GM18951 (cell line): ENCODE data around the gene EAF1.
"Not testable (repeated sequence)": the region's sequence is repeated elsewhere in the genome, so short reads cannot be mapped to it uniquely, and the experiment has no call there.

Experiments
- POLR2A ChIP-seq: IDR thresholded peaks from 4 replicates; pipeline ENCODE4 v1.6.1; 2011; ENCODE audit warnings: mild to moderate bottlenecking; ENCODE audit not compliant: insufficient read length, insufficient read depth; ENCODE audit errors: extremely low read depth
- in situ Hi-C: fragments of 300-500 bp; cut with MboI; formaldehyde crosslinking; loops from one replicate; pipeline ENCODE4 v1.12.0; 2022; ENCODE audit warnings: low sequenced_read_pairs, mixed read lengths, inconsistent platforms; ENCODE audit not compliant: unreplicated experiment

The EAF1 gene

DNA sequence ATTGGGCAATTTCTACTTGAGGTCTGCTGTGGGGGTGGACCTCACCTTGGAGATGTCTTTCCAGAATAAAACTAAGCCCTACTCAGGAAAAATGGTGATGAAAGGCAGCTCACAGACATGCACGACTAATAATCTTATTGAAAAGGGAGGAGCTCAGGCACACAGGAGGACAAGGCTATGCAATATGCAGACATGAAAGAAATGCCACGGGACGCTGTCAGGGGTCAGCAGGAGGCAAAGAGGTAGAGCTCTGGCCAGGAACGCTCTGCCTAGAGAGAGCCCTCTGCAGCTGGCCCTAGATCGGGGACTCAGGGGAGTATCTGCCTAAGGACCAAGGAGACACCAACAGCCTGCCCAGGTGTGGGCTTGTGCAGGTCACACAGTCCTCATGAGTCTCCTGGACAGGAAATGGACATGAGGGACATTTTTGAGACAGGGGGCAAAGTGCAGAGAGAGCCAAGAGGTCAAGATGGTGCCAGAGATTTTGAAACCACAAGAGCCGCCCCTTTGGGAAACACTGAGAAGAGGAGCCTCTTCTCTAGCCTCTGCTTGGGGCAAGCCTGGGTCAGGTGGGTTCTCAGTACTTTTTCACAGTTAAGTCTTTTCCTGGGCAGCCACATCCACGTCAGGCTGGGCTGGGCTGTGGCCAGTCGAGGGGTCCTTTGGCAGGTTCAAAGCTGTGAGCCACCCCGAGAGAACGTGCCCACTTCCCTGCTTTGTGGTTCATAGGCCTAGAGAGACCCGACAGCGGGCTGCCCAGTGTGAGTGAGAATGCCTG, 23.2 kb downstream of the EAF1 start:
- in situ Hi-C loops = no loop called here
- TF ChIP-seq POLR2A = no peak

GRCh38 chr3:15451216-15452113, 24.1 kb downstream of the EAF1 start:
- no peak for TF ChIP-seq POLR2A
- in situ Hi-C loops = no loop called here

- no peak for TF ChIP-seq POLR2A
- in situ Hi-C loops = no loop called here
Measured at GRCh38 chr3:15452156-15452555, 24.8 kb downstream of the EAF1 start.

GRCh38 chr3:15452961-15453360, 25.6 kb downstream of the EAF1 start:
- in situ Hi-C loops = no loop called here
- TF ChIP-seq POLR2A = no peak

GRCh38 chr3:15453501-15453900, 26.1 kb downstream of the EAF1 start:
- in situ Hi-C loops = no loop called here
- no peak for TF ChIP-seq POLR2A

- no peak for TF ChIP-seq POLR2A
Measured at GRCh38 chr3:15453991-15454625, 26.7 kb downstream of the EAF1 start.

GRCh38 chr3:15454965-15455364, 27.6 kb downstream of the EAF1 start:
- in situ Hi-C loops = no loop called here
- TF ChIP-seq POLR2A = no peak

More at GRCh38 chr3:15453991-15454625, 26.7 kb downstream of the EAF1 start:
- in situ Hi-C loops = no loop called here

DNA sequence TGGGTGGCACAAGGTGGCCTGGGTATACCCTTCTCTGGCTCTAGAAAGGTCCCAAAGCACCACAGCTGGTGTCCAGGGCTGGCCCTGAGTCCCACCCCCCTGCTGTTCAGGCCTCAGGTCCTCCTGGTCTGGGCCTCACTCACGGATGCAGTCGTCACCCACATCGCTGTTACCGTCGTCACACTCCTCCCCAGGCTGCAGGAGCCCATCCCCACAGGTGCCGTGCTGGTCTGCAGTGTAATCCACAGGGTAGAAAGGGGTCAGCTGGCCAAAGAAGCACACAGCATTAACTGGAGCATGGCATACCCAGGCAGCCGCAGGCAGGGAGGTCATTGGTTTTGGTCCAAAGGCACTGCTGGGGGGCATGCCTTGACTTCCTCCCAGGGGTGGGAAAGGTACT, 28.4 kb downstream of the EAF1 start:
- TF ChIP-seq POLR2A = no peak
- in situ Hi-C loops = no loop called here

DNA sequence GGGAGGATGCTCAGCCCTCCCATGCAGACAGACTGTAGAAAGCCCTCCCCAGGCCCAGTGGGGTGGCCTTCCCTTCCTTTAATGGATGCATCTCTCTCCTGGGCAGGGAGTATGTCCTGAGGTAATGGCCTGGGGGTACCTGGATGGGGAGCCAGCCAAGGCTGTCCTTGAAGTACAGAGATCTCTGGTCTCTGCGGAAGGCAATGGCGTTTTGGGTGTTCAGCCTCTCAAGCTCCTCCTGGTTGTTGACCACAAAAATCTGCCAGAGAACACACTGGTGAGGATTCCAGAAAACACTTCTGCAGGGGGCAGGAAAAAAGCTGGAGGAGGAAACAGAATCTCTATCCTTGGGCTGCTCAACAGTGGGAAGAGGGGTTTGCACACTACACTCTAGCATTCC, 28.9 kb downstream of the EAF1 start:
- in situ Hi-C loops = no loop called here
- no peak for TF ChIP-seq POLR2A

DNA sequence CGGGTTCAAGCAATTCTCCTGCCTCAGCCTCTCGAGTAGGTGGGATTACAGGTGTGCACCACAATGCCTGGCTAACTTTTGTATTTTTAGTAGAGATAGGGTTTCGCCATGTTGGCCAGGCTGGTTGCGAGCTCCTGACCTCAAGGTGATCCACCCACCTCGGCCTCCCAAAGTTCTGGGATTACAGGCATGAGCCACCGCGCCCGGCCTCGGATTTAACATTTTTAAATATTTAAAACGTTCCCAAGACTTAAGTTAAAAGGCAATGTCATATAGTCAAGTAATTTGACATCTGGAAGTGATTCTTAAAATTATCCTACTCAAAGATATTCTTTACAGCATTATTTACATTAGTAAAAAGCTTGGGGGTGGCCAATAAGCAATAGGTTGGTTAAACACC, 29.5 kb downstream of the EAF1 start:
- in situ Hi-C loops = not testable (repeated sequence)

GRCh38 chr3:15458212-15458780, 30.9 kb downstream of the EAF1 start:
- TF ChIP-seq POLR2A = no peak
- in situ Hi-C loops = no loop called here

DNA sequence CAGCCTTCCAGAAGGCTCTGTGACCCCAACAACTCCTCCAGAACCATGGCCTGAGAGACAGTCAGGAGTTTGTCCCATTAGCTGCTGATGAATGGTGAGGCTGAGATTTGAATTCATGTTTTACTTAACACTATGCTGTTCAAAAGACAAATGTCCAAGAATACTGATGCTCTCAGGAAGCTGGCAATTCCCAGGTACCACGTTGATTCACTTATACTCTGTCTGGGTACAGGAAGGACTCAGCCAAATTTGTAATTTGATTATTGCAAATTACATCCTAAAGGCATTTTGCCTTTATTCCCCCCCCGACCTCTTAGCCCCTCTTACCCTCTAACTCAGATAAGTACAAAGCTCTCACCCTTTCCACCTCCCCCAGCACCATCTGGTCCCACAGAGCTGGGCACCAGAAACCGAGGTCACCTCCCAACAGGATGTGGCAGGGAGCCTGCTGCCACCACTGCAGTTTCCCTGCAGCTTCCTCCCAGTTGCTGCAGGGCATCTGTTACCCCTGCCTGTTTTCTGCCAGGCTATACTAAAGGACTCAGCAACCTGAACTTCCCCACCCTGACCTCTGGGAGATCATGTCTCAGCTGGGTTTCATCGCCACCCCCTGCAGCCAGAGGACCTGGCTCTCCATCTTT, 33.6 kb downstream of the EAF1 start:
- TF ChIP-seq POLR2A = no peak
- in situ Hi-C loops = no loop called here

GRCh38 chr3:15462451-15462850, 35.1 kb downstream of the EAF1 start:
- in situ Hi-C loops = no loop called here
- no peak for TF ChIP-seq POLR2A
